Pancreas (tissue), 10 donors: ENCODE measurements around the gene CACNA1H. TPM values are rescaled to one million over a fixed set of nuclear protein-coding genes. Genes with fewer than 3 reads are reported as not detected.

Experiments used
- ATAC-seq, 4 donors: fragments of 200-7000 bp; cut with Tn5 transposase; one replicate each; pipeline versions ENCODE4 v1.8.0 to v1.9.1; 2020; ENCODE audit warnings: mild to moderate bottlenecking in 4 of 4, moderate library complexity in 4 of 4
- DNase-seq, 6 donors: peaks; one replicate each; pipeline ENCODE4 v3.0.0-alpha.2; 2020
- FAIRE-seq: peaks from 2 replicates; lab custom pipeline; 2012; peaks lifted over from hg19 to GRCh38; lab: Jason Lieb, UNC
- H3K27ac ChIP-seq, 4 donors: fragments of 200-600 bp; sonication (generic); 1 replicate in 3 of 4; 2 replicates in 1 of 4; pipeline versions ENCODE4 v1.5.0 to v1.8.0; 2020
- H3K27me3 ChIP-seq, 4 donors: fragments of 200-600 bp; one replicate each; pipeline ENCODE4 v1.8.0; 2021
- H3K36me3 ChIP-seq, 3 donors: fragments of 200-600 bp; sonication (generic) in 1 of 3; one replicate each; pipeline versions ENCODE4 v1.5.0 to v1.8.0; 2020 to 2021
- H3K4me1 ChIP-seq, 3 donors: fragments of 200-600 bp; one replicate each; pipeline ENCODE4 v1.8.0; 2021
- H3K4me3 ChIP-seq, 4 donors: fragments of 200-600 bp; sonication (generic) in 2 of 4; one replicate each; pipeline versions ENCODE4 v1.5.0 to v1.8.0; 2020 to 2021
- H3K9me3 ChIP-seq, 4 donors: fragments of 200-600 bp; one replicate each; pipeline ENCODE4 v1.8.0; 2021
- CTCF ChIP-seq, 4 donors: fragments of 200-600 bp; sonication (generic) in 3 of 4; IDR thresholded peaks; one replicate each; pipeline versions ENCODE4 v1.5.0 to v1.8.0; 2021; ENCODE audit warnings: antibody characterized with exemption in 4 of 4
- WGBS, 2 donors: extraction: QIAGEN DNeasy Blood & Tissue Kit; methylation state at CpG; one replicate each; pipeline ENCODE4 v1.1.7; 2013; 5-methylcytosine and 5-hydroxymethylcytosine counted together
- intact Hi-C, 3 donors: fragments of 100-400 bp; cut with DNase I; formaldehyde crosslinking; loops; one replicate each; pipeline versions ENCODE4 v1.11.1 to v1.14.2; 2022
- polyA plus RNA-seq, 2 donors: library from polyadenylated mRNA; stranded (reverse); fragments of 200-250 nt; gene quantifications; one replicate each; pipeline ENCODE4 v1.2.3, GENCODE V29; 2013
- total RNA-seq, 6 donors: library from RNA; stranded (reverse); fragmentation: NEBNext Ultra II Directional in 4 of 6; extraction: Animal tissue kit (Norgen Biotek cat#: 25700) in 4 of 6; gene quantifications; one replicate each; pipeline versions ENCODE4 v1.2.1 to v1.2.4, GENCODE V29; 2021 to 2023
- donor health status: healthy with polysubstance abuse.
- donor health status: DM: no; HTN: no; CAD: no; lungs with moderate emphysema.
- donor health status: DM: no; HTN: no; CAD: no.
- donor health status: control.
- donor health status: control.
- donor health status: Bipolar disorder and iron deficiency.
- donor health status: DM: yes; HTN: yes; CAD: no.
- donor health status: DM: no; HTN: no; CAD: no.
- donor health status: DM: no; HTN: no; CAD: no.
- donor health status: DM: yes; HTN: yes; CAD: no.

Gene CACNA1H
- total and polyA plus RNA-seq, 8 donors, result 2.5 to 20.5 (median 4.9) TPM

- H3K27me3 ChIP-seq, result no peaks in the 10 kb centered on the region
- DNase-seq, result no peak
- no peak for ATAC-seq
- no peak for FAIRE-seq
- no peaks in the 10 kb centered on the region for H3K9me3 ChIP-seq
- no peaks in the 10 kb centered on the region for H3K4me1 ChIP-seq
- intact Hi-C loops, result no loop called here
- H3K36me3 ChIP-seq, result no peaks in the 10 kb centered on the region
- no peak for TF ChIP-seq CTCF (IDR thresholded peaks at IDR 0.05)
- no peak overlapping the region for H3K27ac ChIP-seq
- 79 to 84% methylated on average over 17 to 19 of the region's 19 CpGs for WGBS, 2 donors
- no peak overlapping the region for H3K4me3 ChIP-seq
Observed at GRCh38 chr16:1142911-1143310, 10.0 kb upstream of the CACNA1H start.

- no peak for TF ChIP-seq CTCF (IDR thresholded peaks at IDR 0.05)
- FAIRE-seq (no peak), DNase-seq (no peak), ATAC-seq (no peak)
- 84 to 87% methylated on average over 23 of the region's 23 CpGs for WGBS, 2 donors
- intact Hi-C loops, result no loop called here
- Histone ChIP-seq H3K27me3 (no peaks in the 10 kb centered on the region), H3K4me1 (no peaks in the 10 kb centered on the region), H3K9me3 (no peaks in the 10 kb centered on the region), H3K27ac (no peak overlapping the region), H3K36me3 (no peaks in the 10 kb centered on the region), H3K4me3 (no peak overlapping the region)
Observed at GRCh38 chr16:1143761-1144450, 9.0 kb upstream of the CACNA1H start.

GRCh38 chr16:1144476-1145382, 8.2 kb upstream of the CACNA1H start:
- ATAC-seq (peak; percentile 14 to 70 (median 54)), FAIRE-seq (no peak), DNase-seq (no peak)
- intact Hi-C loops, result no loop called here
- peak overlapping the region in 1 of 4 donors; percentile 16 for H3K27ac ChIP-seq
- H3K4me3 ChIP-seq, result no peak overlapping the region
- H3K9me3 ChIP-seq, result no peaks in the 10 kb centered on the region
- H3K27me3 ChIP-seq, result no peaks in the 10 kb centered on the region
- H3K36me3 ChIP-seq, result no peaks in the 10 kb centered on the region
- no peaks in the 10 kb centered on the region for H3K4me1 ChIP-seq
- WGBS, 2 donors, result 73% methylated on average over 38 to 46 of the region's 46 CpGs
- no peak for TF ChIP-seq CTCF (IDR thresholded peaks at IDR 0.05)

GRCh38 chr16:1145383-1146100, 7.4 kb upstream of the CACNA1H start:
- DNase-seq (no peak), FAIRE-seq (no peak), ATAC-seq (peak; percentile 35 to 64 (median 50))
- H3K36me3 ChIP-seq, result no peaks in the 10 kb centered on the region
- no peak overlapping the region for H3K27ac ChIP-seq
- intact Hi-C loops, result no loop called here
- H3K9me3 ChIP-seq, result no peaks in the 10 kb centered on the region
- 52 to 57% methylated on average over 27 to 30 of the region's 30 CpGs for WGBS, 2 donors
- no peaks in the 10 kb centered on the region for H3K27me3 ChIP-seq
- no peaks in the 10 kb centered on the region for H3K4me1 ChIP-seq
- no peak for TF ChIP-seq CTCF (IDR thresholded peaks at IDR 0.05)
- H3K4me3 ChIP-seq, result no peak overlapping the region
